GM12878 (cell line): Measurements from ENCODE around the gene RAET1E. TPM values are rescaled to one million over a fixed set of nuclear protein-coding genes. Genes with fewer than 3 reads are reported as not detected.
A peak's percentile ranks its signal among the peaks of the same experiment; 100 is the strongest.
"Not testable (repeated sequence)": the region's sequence is repeated elsewhere in the genome, so short reads cannot be mapped to it uniquely, and the experiment has no call there.

Experiments used
- ATAC-seq: fragments of 200-7000 bp; cut with Tn5 transposase; 3 replicates; pipeline ENCODE4 v1.9.1; 2020; ENCODE audit warnings: mild to moderate bottlenecking, moderate library complexity
- BruUV-seq: library from RNA; stranded (reverse); fragments of 400-500 nt; replicated peaks from 2 replicates; lab custom pipeline; 2021; lab: Mats Ljungman, UMichigan
- CTCF ChIA-PET: fragments of 300-600 bp; sonication (Branson Sonifier 250); formaldehyde crosslinking; extraction: SDS; loops from one replicate; lab custom pipeline; 2021; ENCODE audit warnings: inconsistent platforms; lab: Yijun Ruan, JAX
- POLR2A ChIA-PET: fragments of 350-600 bp; formaldehyde crosslinking; extraction: SDS; loops from one replicate; lab custom pipeline; 2021; ENCODE audit warnings: inconsistent platforms; lab: Charles Lee
- RAD21 ChIA-PET: fragments of 300-600 bp; sonication (Branson Sonifier 250); formaldehyde crosslinking; loops from one replicate; lab custom pipeline; 2023; ENCODE audit warnings: antibody characterized with exemption; ENCODE audit not compliant: unreplicated experiment; lab: Charles Lee
- SMC1A ChIA-PET: fragments of 300-600 bp; sonication (Branson Sonifier 250); formaldehyde crosslinking; loops from one replicate; lab custom pipeline; 2023; ENCODE audit not compliant: unreplicated experiment, uncharacterized antibody; lab: Charles Lee
- DNase-seq: peaks from one replicate; pipeline ENCODE4 v3.0.0-alpha.2; 2011; ENCODE audit warnings: low read depth, low spot score
- FAIRE-seq: peaks from 3 replicates; lab custom pipeline; 2011; peaks lifted over from hg19 to GRCh38; lab: Jason Lieb, UNC
- H2AFZ ChIP-seq: 2 replicates; pipeline ENCODE4 v1.6.0; 2011; ENCODE audit warnings: low read depth, low read length, control low read depth; ENCODE audit not compliant: control insufficient read depth
- H3K27ac ChIP-seq: 2 replicates; pipeline ENCODE4 v1.5.1; 2011; ENCODE audit warnings: control low read depth; ENCODE audit not compliant: control insufficient read depth, insufficient read depth
- H3K27me3 ChIP-seq, 2 experiments: replicated peaks in 1 of 2; 2 replicates each; pipeline versions ENCODE4 v1.6.0 to v1.6.1; 2011; ENCODE audit warnings: low read length in 1 of 2; ENCODE audit not compliant: control insufficient read depth in 2 of 2, insufficient read depth in 2 of 2
- H3K36me3 ChIP-seq, 2 experiments: 2 replicates each; pipeline ENCODE4 v1.5.1; 2011; ENCODE audit warnings: low read length in 1 of 2; ENCODE audit not compliant: control insufficient read depth in 2 of 2, insufficient read depth in 2 of 2
- H3K4me1 ChIP-seq: 2 replicates; pipeline ENCODE4 v1.6.1; 2011; ENCODE audit warnings: mild to moderate bottlenecking, low read length, moderate library complexity, mixed read lengths; ENCODE audit not compliant: control insufficient read depth, insufficient read depth
- H3K4me2 ChIP-seq: 2 replicates; pipeline ENCODE4 v1.6.0; 2011; ENCODE audit warnings: control low read depth; ENCODE audit not compliant: control insufficient read depth, insufficient read depth
- H3K4me3 ChIP-seq: fragments of 200-600 bp; sonication (generic); 2 replicates; pipeline ENCODE4 v1.5.1; 2016
- H3K79me2 ChIP-seq: 2 replicates; pipeline ENCODE4 v1.6.0; 2011; ENCODE audit warnings: low read length; ENCODE audit not compliant: control insufficient read depth, insufficient read depth
- H3K9ac ChIP-seq: 2 replicates; pipeline ENCODE4 v1.8.0; 2011; ENCODE audit warnings: low read length, control low read depth, mixed read lengths; ENCODE audit not compliant: control insufficient read depth, insufficient read depth
- H3K9me3 ChIP-seq: replicated peaks from 3 replicates; pipeline ENCODE4 v1.5.1; 2011; ENCODE audit warnings: mild to moderate bottlenecking, low read length; ENCODE audit not compliant: control insufficient read depth, insufficient read depth
- H4K20me1 ChIP-seq: 2 replicates; pipeline ENCODE4 v1.6.0; 2011; ENCODE audit not compliant: control insufficient read depth, insufficient read depth
- SUZ12 ChIP-seq: fragments of 200-600 bp; sonication (generic); IDR thresholded peaks from one replicate; pipeline ENCODE4 v1.6.1; 2018; ENCODE audit warnings: antibody characterized with exemption, mild to moderate bottlenecking; ENCODE audit not compliant: unreplicated experiment
- WGBS: methylation state at CpG from one replicate; pipeline ENCODE4 v1.1.6; 2016; ENCODE audit warnings: low lambda C conversion rate; ENCODE audit not compliant: insufficient replicate concordance, insufficient coverage; ENCODE audit errors: missing lambda C conversion rate; 5-methylcytosine and 5-hydroxymethylcytosine counted together
- in situ Hi-C: fragments of 300-500 bp; cut with MboI; formaldehyde crosslinking; loops from 9 replicates; pipeline ENCODE4 v1.14.3; 2018; ENCODE audit warnings: mixed read lengths
- intact Hi-C: fragments of 100-400 bp; cut with micrococcal nuclease; formaldehyde crosslinking; loops from one replicate; pipeline ENCODE4 v1.14.2; 2022; ENCODE audit not compliant: unreplicated experiment
- polyA plus RNA-seq, 11 experiments: library from polyadenylated mRNA; depleted of rRNA in 4 of 11; unstranded in 6 of 11; stranded (reverse) in 5 of 11; fragments of >200 nt; fragmentation: Nextera tagmentation in 4 of 11; fragmentation: Illumina TruSeq in 1 of 11; extraction: Ambion mirVana in 4 of 11; extraction: Trizol in 1 of 11; gene quantifications; 1 replicate in 1 of 11; 2 replicates in 10 of 11; pipeline versions ENCODE4 v1.2.1 to v1.2.3, GENCODE V29; 2011 to 2016; ENCODE audit warnings: inconsistent platforms in 2 of 11, missing spikeins in 2 of 11, low read depth in 1 of 11
- total RNA-seq, 4 experiments: library from RNA; depleted of rRNA in 3 of 4; stranded (reverse); fragments of >200 nt in 3 of 4; fragmentation: Illumina TruSeq in 1 of 4; extraction: Trizol in 1 of 4; gene quantifications; 2 replicates each; pipeline versions ENCODE4 v1.2.1 to v1.2.3, GENCODE V29; 2013 to 2021
- TF ChIP-seq, protein P1 (sequence below): fragments of 450-650 bp; IDR thresholded peaks from 2 replicates; pipeline ENCODE4 v1.6.1; 2018; ENCODE audit warnings: mild to moderate bottlenecking, low read depth, moderate library complexity; ENCODE audit not compliant: partially characterized antibody

RAET1E gene
- total and polyA plus RNA-seq, 10 of the 15 experiments (the other 5 are each of a cell fraction or from before 2014, with no cell fraction given), result not detected

- H3K79me2 ChIP-seq, result no peaks in the 10 kb centered on the region
- H3K4me2 ChIP-seq, result peak within 1 kb of the TSS; percentile 42; the same call in 1 of the 2 replicates
- in situ Hi-C loops (no loop called here), intact Hi-C loops (no loop called here)
- H2AFZ ChIP-seq, result no peak within 1 kb of the TSS
- no peak within 1 kb of the TSS for H3K9ac ChIP-seq
- TF ChIP-seq, protein P1, sequence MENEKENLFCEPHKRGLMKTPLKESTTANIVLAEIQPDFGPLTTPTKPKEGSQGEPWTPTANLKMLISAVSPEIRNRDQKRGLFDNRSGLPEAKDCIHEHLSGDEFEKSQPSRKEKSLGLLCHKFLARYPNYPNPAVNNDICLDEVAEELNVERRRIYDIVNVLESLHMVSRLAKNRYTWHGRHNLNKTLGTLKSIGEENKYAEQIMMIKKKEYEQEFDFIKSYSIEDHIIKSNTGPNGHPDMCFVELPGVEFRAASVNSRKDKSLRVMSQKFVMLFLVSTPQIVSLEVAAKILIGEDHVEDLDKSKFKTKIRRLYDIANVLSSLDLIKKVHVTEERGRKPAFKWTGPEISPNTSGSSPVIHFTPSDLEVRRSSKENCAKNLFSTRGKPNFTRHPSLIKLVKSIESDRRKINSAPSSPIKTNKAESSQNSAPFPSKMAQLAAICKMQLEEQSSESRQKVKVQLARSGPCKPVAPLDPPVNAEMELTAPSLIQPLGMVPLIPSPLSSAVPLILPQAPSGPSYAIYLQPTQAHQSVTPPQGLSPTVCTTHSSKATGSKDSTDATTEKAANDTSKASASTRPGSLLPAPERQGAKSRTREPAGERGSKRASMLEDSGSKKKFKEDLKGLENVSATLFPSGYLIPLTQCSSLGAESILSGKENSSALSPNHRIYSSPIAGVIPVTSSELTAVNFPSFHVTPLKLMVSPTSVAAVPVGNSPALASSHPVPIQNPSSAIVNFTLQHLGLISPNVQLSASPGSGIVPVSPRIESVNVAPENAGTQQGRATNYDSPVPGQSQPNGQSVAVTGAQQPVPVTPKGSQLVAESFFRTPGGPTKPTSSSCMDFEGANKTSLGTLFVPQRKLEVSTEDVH, result no peak
- TF ChIP-seq SUZ12, result peak; percentile 82
- no peak for FAIRE-seq
- peak; percentile 46; the same call in 2 of the 3 replicates for ATAC-seq
- BruUV-seq, result no TSS peak
- 37% methylated on average over 37 of the region's 40 CpGs for WGBS
- no peak within 1 kb of the TSS for H3K4me3 ChIP-seq
- ChIA-PET POLR2A (no interaction called here), CTCF (no interaction called here), SMC1A (no interaction called here), RAD21 (no interaction called here)
- H3K27ac ChIP-seq, result no peak within 1 kb of the TSS
- H4K20me1 ChIP-seq, result no peaks in the 10 kb centered on the region; the same call in 1 of the 2 replicates
- DNase-seq, result no peak
- H3K4me1 ChIP-seq, result no peaks in the 10 kb centered on the region
- H3K36me3 ChIP-seq, result no peaks in the 10 kb centered on the region
- no peaks in the 10 kb centered on the region; the same call in 2 of the 3 replicates for H3K9me3 ChIP-seq
- peaks cover 5 to 17% of the 10 kb centered on the region in 2 experiments for H3K27me3 ChIP-seq
Measured at GRCh38 chr6:149922642-149923326, 24.9 kb upstream of the RAET1E start, which contains the start of gene RAET1G. TSS of gene RAET1G (minus strand) at chr6:149923121. CDS start at chr6:149923010, 111 bp downstream.

DNA sequence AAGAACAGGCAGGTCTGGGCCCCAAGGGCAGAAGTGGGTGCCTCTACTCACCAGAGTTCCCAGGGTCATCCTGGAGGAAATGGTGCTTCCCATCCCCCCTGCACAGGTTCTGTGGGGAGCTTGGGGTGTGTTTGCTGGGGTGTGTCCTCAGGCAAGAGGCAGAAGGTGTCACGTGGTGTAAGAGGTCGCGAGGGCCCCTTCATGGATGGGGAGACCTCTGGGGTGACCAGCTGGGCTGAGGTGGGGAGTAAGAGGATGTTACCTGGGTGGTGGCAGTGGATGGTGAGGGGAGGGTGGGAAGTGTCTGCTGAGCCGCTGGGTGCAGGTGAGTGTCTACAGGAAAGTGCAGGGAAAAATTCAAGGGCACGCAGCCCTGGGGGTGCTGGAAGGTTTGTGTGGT, 24.2 kb upstream of the RAET1E start:
- ATAC-seq, FAIRE-seq, SMC1A ChIA-PET, H2AFZ ChIP-seq, in situ Hi-C loops, DNase-seq, H3K4me2 ChIP-seq, POLR2A ChIA-PET, CTCF ChIA-PET, H3K4me1 ChIP-seq, H4K20me1 ChIP-seq, BruUV-seq, H3K27ac ChIP-seq, H3K36me3 ChIP-seq, H3K79me2 ChIP-seq, H3K4me3 ChIP-seq, intact Hi-C loops, H3K9me3 ChIP-seq, RAD21 ChIA-PET, H3K9ac ChIP-seq: not testable (repeated sequence)
- WGBS, result 74% methylated on average over 5 of the region's 5 CpGs
- H3K27me3 ChIP-seq, result peaks cover 5 to 17% of the 10 kb centered on the region in 2 experiments
